Spleen (tissue), 11 donors: ENCODE measurements around the gene ZDHHC7. TPM values are rescaled to one million over a fixed set of nuclear protein-coding genes. Genes with fewer than 3 reads are reported as not detected.

ENCODE experiments used
- DNase-seq: peaks from one replicate; pipeline ENCODE4 v3.0.0-alpha.2; 2020
- H3K27ac ChIP-seq, 8 donors: fragments of 200-600 bp; sonication (generic) in 7 of 8; 1 replicate in 4 of 8; 2 replicates in 4 of 8; pipeline versions ENCODE4 v1.5.0 to v1.8.0; 2016 to 2021; ENCODE audit warnings: inconsistent platforms in 4 of 8, mild to moderate bottlenecking in 4 of 8, moderate library complexity in 1 of 8
- H3K27me3 ChIP-seq, 7 donors: fragments of 200-600 bp; sonication (generic) in 6 of 7; replicated peaks in 1 of 7; 1 replicate in 4 of 7; 2 replicates in 3 of 7; pipeline versions ENCODE4 v1.5.0 to v1.8.0; 2016 to 2021; ENCODE audit warnings: inconsistent platforms in 3 of 7, mild to moderate bottlenecking in 1 of 7
- H3K36me3 ChIP-seq, 6 donors: fragments of 200-600 bp; sonication (generic) in 5 of 6; 1 replicate in 4 of 6; 2 replicates in 2 of 6; pipeline versions ENCODE4 v1.5.0 to v1.8.0; 2016 to 2021; ENCODE audit warnings: inconsistent platforms in 2 of 6
- H3K4me1 ChIP-seq, 6 donors: fragments of 200-600 bp; sonication (generic) in 5 of 6; 1 replicate in 3 of 6; 2 replicates in 3 of 6; pipeline versions ENCODE4 v1.5.0 to v1.8.0; 2016 to 2021; ENCODE audit warnings: inconsistent platforms in 3 of 6
- H3K4me3 ChIP-seq, 8 donors: fragments of 200-600 bp; sonication (generic) in 7 of 8; 1 replicate in 4 of 8; 2 replicates in 4 of 8; pipeline versions ENCODE4 v1.5.0 to v1.8.0; 2016 to 2021; ENCODE audit warnings: inconsistent platforms in 4 of 8, mild to moderate bottlenecking in 4 of 8, moderate library complexity in 2 of 8
- H3K9me3 ChIP-seq, 8 donors: fragments of 200-600 bp; sonication (generic) in 7 of 8; 1 replicate in 4 of 8; 2 replicates in 4 of 8; pipeline versions ENCODE4 v1.5.0 to v1.8.0; 2016 to 2021; ENCODE audit warnings: inconsistent platforms in 4 of 8
- CTCF ChIP-seq, 11 experiments: fragments of 200-600 bp in 7 of 11; fragments of 450-650 bp in 4 of 11; sonication (generic) in 4 of 11; IDR thresholded peaks in 8 of 11; conservative IDR thresholded peaks in 3 of 11; 1 replicate in 7 of 11; 2 replicates in 4 of 11; pipeline versions ENCODE4 v1.4.0 to v1.8.0; 2016 to 2021; ENCODE audit warnings: antibody characterized with exemption in 11 of 11, inconsistent platforms in 4 of 11, mild to moderate bottlenecking in 1 of 11
- POLR2A ChIP-seq, 3 donors: fragments of 450-650 bp; IDR thresholded peaks; one replicate each; pipeline ENCODE4 v1.5.1; 2017; ENCODE audit warnings: antibody characterized with exemption in 3 of 3, mild to moderate bottlenecking in 1 of 3
- POLR2AphosphoS5 ChIP-seq, 3 donors: sonication (generic); formaldehyde crosslinking; IDR thresholded peaks; one replicate each; pipeline ENCODE4 v1.5.1; 2017; ENCODE audit warnings: antibody characterized with exemption in 3 of 3
- WGBS, 5 donors: extraction: QIAGEN DNeasy Blood & Tissue Kit in 3 of 5; methylation state at CpG; one replicate each; pipeline versions ENCODE4 v1.1.5 to v1.1.7; 2013 to 2018; 5-methylcytosine and 5-hydroxymethylcytosine counted together
- intact Hi-C: fragments of 100-400 bp; cut with DNase I; formaldehyde crosslinking; loops from one replicate; pipeline ENCODE4 v1.15.0; 2023; ENCODE audit warnings: low total_unique reads
- polyA plus RNA-seq, 3 donors: library from polyadenylated mRNA; stranded (reverse); fragments of 200-250 nt; gene quantifications; one replicate each; pipeline ENCODE4 v1.2.1, GENCODE V29; 2013
- total RNA-seq, 7 donors: library from RNA; depleted of rRNA in 3 of 7; stranded (reverse); fragments of >200 nt in 3 of 7; fragmentation: NEBNext Ultra II Directional in 4 of 7; extraction: Animal tissue kit (Norgen Biotek cat#: 25700) in 4 of 7; gene quantifications; one replicate each; pipeline versions ENCODE4 v1.1.0 to v1.2.1, GENCODE V29; 2016 to 2021
- donor health status: healthy with polysubstance abuse.
- donor health status: DM: no; HTN: no; CAD: no; lungs with moderate emphysema.
- donor health status: DM: no; HTN: no; CAD: no.
- donor health status: Bipolar disorder and iron deficiency.
- donor health status: healthy.
- donor health status: DM: no; HTN: no; CAD: no.
- donor health status: DM: yes; HTN: yes; CAD: no.

Gene ZDHHC7
- total and polyA plus RNA-seq, 10 donors, result 10.3 to 87.1 (median 49.4) TPM

GRCh38 chr16:85031451-85031850 is 20.1 kb upstream of the ZDHHC7 start:
- intact Hi-C loops, result no loop called here
- peaks cover 18 to 71% (median 31%) of the 10 kb centered on the region in 6 donors for H3K4me1 ChIP-seq
- H3K9me3 ChIP-seq, result no peaks in the 10 kb centered on the region
- no peaks in the 10 kb centered on the region for H3K27me3 ChIP-seq
- H3K27ac ChIP-seq, result no peak overlapping the region
- H3K36me3 ChIP-seq, result peaks cover 0 to 42% (median 4%) of the 10 kb centered on the region in 6 donors
- H3K4me3 ChIP-seq, result no peak overlapping the region
- no peak for DNase-seq
- 62 to 81% (median 65%) methylated on average over 5 of the region's 5 CpGs for WGBS, 5 donors
- TF ChIP-seq POLR2A (IDR thresholded peaks at IDR 0.05), result no peak
- TF ChIP-seq POLR2AphosphoS5 (IDR thresholded peaks at IDR 0.05), result peak in 1 of 3 donors; percentile 7

- intact Hi-C loops, result no loop called here
- no peak for TF ChIP-seq POLR2AphosphoS5 (IDR thresholded peaks at IDR 0.05)
- TF ChIP-seq POLR2A (IDR thresholded peaks at IDR 0.05), result no peak
- TF ChIP-seq CTCF (IDR thresholded peaks at IDR 0.05 in 8 of 11, conservative IDR thresholded peaks at IDR 0.05 in 3 of 11), result no peak
- H3K4me1 ChIP-seq, result peaks cover 21 to 74% (median 44%) of the 10 kb centered on the region in 6 donors
Measured at GRCh38 chr16:85029981-85030401, 18.7 kb upstream of the ZDHHC7 start.

GRCh38 chr16:85029408-85029784 is 18.1 kb upstream of the ZDHHC7 start:
- 35 to 54% (median 40%) methylated on average over 4 of the region's 4 CpGs for WGBS, 5 donors
- Histone ChIP-seq H3K4me3 (peak overlapping the region in 4 of 8 donors; percentile 77 to 86 (median 80)), H3K27ac (peak overlapping the region in 6 of 8 donors; percentile 89 to 98 (median 92)), H3K9me3 (no peaks in the 10 kb centered on the region), H3K36me3 (peaks cover 0 to 31% (median 4%) of the 10 kb centered on the region in 6 donors), H3K27me3 (no peaks in the 10 kb centered on the region), H3K4me1 (peaks cover 21 to 72% (median 44%) of the 10 kb centered on the region in 6 donors)
- intact Hi-C loops, result no loop called here
- TF ChIP-seq CTCF (IDR thresholded peaks at IDR 0.05 in 8 of 11, conservative IDR thresholded peaks at IDR 0.05 in 3 of 11) (no peak), POLR2A (IDR thresholded peaks at IDR 0.05) (no peak), POLR2AphosphoS5 (IDR thresholded peaks at IDR 0.05) (no peak)
- no peak for DNase-seq

More at GRCh38 chr16:85029981-85030401, 18.7 kb upstream of the ZDHHC7 start:
- peak overlapping the region in 5 of 8 donors; percentile 89 to 98 (median 93) for H3K27ac ChIP-seq
- peak overlapping the region in 3 of 8 donors; percentile 6 to 79 (median 77) for H3K4me3 ChIP-seq
- H3K9me3 ChIP-seq, result no peaks in the 10 kb centered on the region
- no peak for DNase-seq
- H3K36me3 ChIP-seq, result peaks cover 0 to 36% (median 4%) of the 10 kb centered on the region in 6 donors
- H3K27me3 ChIP-seq, result no peaks in the 10 kb centered on the region
- 41 to 77% (median 57%) methylated on average over 16 of the region's 16 CpGs for WGBS, 5 donors

- peak overlapping the region; percentile 63 to 90 (median 80) for H3K4me3 ChIP-seq
- no peaks in the 10 kb centered on the region for H3K27me3 ChIP-seq
- WGBS, 5 donors, result 32 to 45% (median 41%) methylated on average over 17 of the region's 17 CpGs
- TF ChIP-seq POLR2AphosphoS5 (IDR thresholded peaks at IDR 0.05) (peak in 1 of 3 donors; percentile 45), CTCF (IDR thresholded peaks at IDR 0.05 in 8 of 11, conservative IDR thresholded peaks at IDR 0.05 in 3 of 11) (no peak)
- peak; percentile 87 for DNase-seq
- H3K36me3 ChIP-seq, result peaks cover 0 to 26% (median 4%) of the 10 kb centered on the region in 6 donors
- intact Hi-C loops, result no loop called here
- peaks cover 21 to 72% (median 44%) of the 10 kb centered on the region in 6 donors for H3K4me1 ChIP-seq
- no peaks in the 10 kb centered on the region for H3K9me3 ChIP-seq
- peak overlapping the region in 7 of 8 donors; percentile 87 to 98 (median 90) for H3K27ac ChIP-seq
Measured at GRCh38 chr16:85028685-85029407, 17.5 kb upstream of the ZDHHC7 start.
